ENCODE data around the gene SCARF1. TPM values are rescaled to one million over a fixed set of nuclear protein-coding genes. Genes with fewer than 3 reads are reported as not detected.

SCARF1 gene
- total RNA-seq, 1 experiment from 2014 or later: 4.9 TPM

DNA sequence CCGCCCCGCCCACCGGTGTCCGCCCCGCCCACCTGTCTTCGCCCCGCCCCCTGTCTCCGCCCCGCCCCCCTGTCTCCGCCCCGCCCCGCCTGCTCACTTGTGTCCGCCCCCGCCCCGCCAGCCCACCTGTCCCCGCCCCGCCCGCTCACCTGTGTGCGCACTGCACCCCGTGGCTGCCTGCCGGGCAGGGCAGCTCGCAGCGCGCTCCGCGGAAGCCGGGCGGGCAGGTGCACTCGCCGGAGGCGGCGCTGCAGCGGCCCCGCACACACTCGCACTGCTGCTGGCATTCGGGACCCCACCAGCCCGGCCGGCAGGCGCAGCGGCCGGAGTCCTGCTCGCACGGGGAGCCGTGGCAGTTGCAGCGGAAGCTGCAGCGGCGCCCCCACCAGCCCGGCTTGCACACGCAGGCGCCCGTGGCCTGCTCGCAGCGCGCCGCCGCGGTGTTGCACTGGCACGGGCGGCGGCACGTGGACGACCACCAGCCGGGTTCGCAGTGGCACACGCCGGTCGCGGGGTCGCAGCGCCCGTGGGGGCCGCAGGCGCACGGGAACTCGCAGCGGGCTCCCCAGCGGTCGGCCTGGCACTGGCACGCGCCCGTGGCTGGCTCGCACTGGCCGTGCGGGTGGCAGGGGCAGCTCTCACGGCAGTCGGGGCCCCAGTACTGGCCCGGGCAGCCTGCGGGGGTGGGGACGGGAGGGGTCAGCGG, 2.1 kb downstream of the SCARF1 start (continued):
- TF ChIP-seq, protein P1, sequence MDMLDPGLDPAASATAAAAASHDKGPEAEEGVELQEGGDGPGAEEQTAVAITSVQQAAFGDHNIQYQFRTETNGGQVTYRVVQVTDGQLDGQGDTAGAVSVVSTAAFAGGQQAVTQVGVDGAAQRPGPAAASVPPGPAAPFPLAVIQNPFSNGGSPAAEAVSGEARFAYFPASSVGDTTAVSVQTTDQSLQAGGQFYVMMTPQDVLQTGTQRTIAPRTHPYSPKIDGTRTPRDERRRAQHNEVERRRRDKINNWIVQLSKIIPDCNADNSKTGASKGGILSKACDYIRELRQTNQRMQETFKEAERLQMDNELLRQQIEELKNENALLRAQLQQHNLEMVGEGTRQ (CRISPR knock-in tag; IDR thresholded peaks at IDR 0.05): no peak; the same call in none of the 2 replicates
- TF ChIP-seq, protein P2, sequence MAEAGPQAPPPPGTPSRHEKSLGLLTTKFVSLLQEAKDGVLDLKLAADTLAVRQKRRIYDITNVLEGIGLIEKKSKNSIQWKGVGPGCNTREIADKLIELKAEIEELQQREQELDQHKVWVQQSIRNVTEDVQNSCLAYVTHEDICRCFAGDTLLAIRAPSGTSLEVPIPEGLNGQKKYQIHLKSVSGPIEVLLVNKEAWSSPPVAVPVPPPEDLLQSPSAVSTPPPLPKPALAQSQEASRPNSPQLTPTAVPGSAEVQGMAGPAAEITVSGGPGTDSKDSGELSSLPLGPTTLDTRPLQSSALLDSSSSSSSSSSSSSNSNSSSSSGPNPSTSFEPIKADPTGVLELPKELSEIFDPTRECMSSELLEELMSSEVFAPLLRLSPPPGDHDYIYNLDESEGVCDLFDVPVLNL (CRISPR knock-in tag; IDR thresholded peaks at IDR 0.05; ENCODE audit: borderline replicate concordance, low read depth): no peak
- TF ChIP-seq, protein P3, sequence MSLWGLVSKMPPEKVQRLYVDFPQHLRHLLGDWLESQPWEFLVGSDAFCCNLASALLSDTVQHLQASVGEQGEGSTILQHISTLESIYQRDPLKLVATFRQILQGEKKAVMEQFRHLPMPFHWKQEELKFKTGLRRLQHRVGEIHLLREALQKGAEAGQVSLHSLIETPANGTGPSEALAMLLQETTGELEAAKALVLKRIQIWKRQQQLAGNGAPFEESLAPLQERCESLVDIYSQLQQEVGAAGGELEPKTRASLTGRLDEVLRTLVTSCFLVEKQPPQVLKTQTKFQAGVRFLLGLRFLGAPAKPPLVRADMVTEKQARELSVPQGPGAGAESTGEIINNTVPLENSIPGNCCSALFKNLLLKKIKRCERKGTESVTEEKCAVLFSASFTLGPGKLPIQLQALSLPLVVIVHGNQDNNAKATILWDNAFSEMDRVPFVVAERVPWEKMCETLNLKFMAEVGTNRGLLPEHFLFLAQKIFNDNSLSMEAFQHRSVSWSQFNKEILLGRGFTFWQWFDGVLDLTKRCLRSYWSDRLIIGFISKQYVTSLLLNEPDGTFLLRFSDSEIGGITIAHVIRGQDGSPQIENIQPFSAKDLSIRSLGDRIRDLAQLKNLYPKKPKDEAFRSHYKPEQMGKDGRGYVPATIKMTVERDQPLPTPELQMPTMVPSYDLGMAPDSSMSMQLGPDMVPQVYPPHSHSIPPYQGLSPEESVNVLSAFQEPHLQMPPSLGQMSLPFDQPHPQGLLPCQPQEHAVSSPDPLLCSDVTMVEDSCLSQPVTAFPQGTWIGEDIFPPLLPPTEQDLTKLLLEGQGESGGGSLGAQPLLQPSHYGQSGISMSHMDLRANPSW (CRISPR knock-in tag; conservative IDR thresholded peaks at IDR 0.05; ENCODE audit: low read depth): 0 out of 2 replicates have a peak, but pooled peaks have one; percentile 69
- TF ChIP-seq FOXJ3 (CRISPR knock-in tag; IDR thresholded peaks at IDR 0.05; ENCODE audit: borderline replicate concordance): no peak
- TF ChIP-seq, protein P4, sequence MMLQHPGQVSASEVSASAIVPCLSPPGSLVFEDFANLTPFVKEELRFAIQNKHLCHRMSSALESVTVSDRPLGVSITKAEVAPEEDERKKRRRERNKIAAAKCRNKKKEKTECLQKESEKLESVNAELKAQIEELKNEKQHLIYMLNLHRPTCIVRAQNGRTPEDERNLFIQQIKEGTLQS (CRISPR knock-in tag; conservative IDR thresholded peaks at IDR 0.05): no peak
- TF ChIP-seq, protein P5, sequence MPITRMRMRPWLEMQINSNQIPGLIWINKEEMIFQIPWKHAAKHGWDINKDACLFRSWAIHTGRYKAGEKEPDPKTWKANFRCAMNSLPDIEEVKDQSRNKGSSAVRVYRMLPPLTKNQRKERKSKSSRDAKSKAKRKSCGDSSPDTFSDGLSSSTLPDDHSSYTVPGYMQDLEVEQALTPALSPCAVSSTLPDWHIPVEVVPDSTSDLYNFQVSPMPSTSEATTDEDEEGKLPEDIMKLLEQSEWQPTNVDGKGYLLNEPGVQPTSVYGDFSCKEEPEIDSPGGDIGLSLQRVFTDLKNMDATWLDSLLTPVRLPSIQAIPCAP (CRISPR knock-in tag; IDR thresholded peaks at IDR 0.05): no peak
- TF ChIP-seq, protein P6, sequence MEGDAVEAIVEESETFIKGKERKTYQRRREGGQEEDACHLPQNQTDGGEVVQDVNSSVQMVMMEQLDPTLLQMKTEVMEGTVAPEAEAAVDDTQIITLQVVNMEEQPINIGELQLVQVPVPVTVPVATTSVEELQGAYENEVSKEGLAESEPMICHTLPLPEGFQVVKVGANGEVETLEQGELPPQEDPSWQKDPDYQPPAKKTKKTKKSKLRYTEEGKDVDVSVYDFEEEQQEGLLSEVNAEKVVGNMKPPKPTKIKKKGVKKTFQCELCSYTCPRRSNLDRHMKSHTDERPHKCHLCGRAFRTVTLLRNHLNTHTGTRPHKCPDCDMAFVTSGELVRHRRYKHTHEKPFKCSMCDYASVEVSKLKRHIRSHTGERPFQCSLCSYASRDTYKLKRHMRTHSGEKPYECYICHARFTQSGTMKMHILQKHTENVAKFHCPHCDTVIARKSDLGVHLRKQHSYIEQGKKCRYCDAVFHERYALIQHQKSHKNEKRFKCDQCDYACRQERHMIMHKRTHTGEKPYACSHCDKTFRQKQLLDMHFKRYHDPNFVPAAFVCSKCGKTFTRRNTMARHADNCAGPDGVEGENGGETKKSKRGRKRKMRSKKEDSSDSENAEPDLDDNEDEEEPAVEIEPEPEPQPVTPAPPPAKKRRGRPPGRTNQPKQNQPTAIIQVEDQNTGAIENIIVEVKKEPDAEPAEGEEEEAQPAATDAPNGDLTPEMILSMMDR (IDR thresholded peaks at IDR 0.05): no peak
- TF ChIP-seq SMAD4 (CRISPR knock-in tag; IDR thresholded peaks at IDR 0.05): no peak
- no peak for TF ChIP-seq TEAD4 (CRISPR knock-in tag; IDR thresholded peaks at IDR 0.05)
- TF ChIP-seq NR3C1 (CRISPR knock-in tag; conservative IDR thresholded peaks at IDR 0.05; ENCODE audit: low read depth): no peak
- TF ChIP-seq HMGA2 (CRISPR knock-in tag; IDR thresholded peaks at IDR 0.05): no peak
- TF ChIP-seq MYBL2 (CRISPR knock-in tag; IDR thresholded peaks at IDR 0.05): no peak
- TF ChIP-seq ZNF232 (CRISPR knock-in tag; IDR thresholded peaks at IDR 0.05): no peak
- no peak for TF ChIP-seq GABPB1 (CRISPR knock-in tag; IDR thresholded peaks at IDR 0.05)
- TF ChIP-seq ZBTB21 (CRISPR knock-in tag; IDR thresholded peaks at IDR 0.05; ENCODE audit: borderline replicate concordance): no peak
- peak; percentile 58; the same call in 1 of the 2 replicates for TF ChIP-seq TP53 (CRISPR knock-in tag; IDR thresholded peaks at IDR 0.05)
- TF ChIP-seq CREB1 (CRISPR knock-in tag; IDR thresholded peaks at IDR 0.05): no peak
- TF ChIP-seq SMAD3 (CRISPR knock-in tag; IDR thresholded peaks at IDR 0.05; ENCODE audit: borderline replicate concordance): no peak
- TF ChIP-seq, protein P7, sequence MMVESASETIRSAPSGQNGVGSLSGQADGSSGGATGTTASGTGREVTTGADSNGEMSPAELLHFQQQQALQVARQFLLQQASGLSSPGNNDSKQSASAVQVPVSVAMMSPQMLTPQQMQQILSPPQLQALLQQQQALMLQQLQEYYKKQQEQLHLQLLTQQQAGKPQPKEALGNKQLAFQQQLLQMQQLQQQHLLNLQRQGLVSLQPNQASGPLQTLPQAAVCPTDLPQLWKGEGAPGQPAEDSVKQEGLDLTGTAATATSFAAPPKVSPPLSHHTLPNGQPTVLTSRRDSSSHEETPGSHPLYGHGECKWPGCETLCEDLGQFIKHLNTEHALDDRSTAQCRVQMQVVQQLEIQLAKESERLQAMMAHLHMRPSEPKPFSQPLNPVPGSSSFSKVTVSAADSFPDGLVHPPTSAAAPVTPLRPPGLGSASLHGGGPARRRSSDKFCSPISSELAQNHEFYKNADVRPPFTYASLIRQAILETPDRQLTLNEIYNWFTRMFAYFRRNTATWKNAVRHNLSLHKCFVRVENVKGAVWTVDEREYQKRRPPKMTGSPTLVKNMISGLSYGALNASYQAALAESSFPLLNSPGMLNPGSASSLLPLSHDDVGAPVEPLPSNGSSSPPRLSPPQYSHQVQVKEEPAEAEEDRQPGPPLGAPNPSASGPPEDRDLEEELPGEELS (CRISPR knock-in tag; IDR thresholded peaks at IDR 0.05): peak; percentile 35; the same call in 1 of the 2 replicates
- TF ChIP-seq ZNF416 (CRISPR knock-in tag; IDR thresholded peaks at IDR 0.05): 0 out of 2 replicates have a peak, but pooled peaks have one; percentile 57
- no peak for TF ChIP-seq ZNF671 (CRISPR knock-in tag; IDR thresholded peaks at IDR 0.05)
